GM19397 (cell line): Measurements from ENCODE around the gene WNT9B.

Experiments used
- ATAC-seq: cut with Tn5 transposase; IDR thresholded peaks from one replicate; pipeline ENCODE4 v1.9.1; 2021; ENCODE audit warnings: mild to moderate bottlenecking, moderate library complexity; ENCODE audit not compliant: unreplicated experiment

WNT9B gene, protein sequence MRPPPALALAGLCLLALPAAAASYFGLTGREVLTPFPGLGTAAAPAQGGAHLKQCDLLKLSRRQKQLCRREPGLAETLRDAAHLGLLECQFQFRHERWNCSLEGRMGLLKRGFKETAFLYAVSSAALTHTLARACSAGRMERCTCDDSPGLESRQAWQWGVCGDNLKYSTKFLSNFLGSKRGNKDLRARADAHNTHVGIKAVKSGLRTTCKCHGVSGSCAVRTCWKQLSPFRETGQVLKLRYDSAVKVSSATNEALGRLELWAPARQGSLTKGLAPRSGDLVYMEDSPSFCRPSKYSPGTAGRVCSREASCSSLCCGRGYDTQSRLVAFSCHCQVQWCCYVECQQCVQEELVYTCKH

GRCh38 chr17:46851029-46851741 lies at the start of gene WNT9B:
Gene WNT9B, plus strand, starts transcription at chr17:46851583. Its CDS starts 56 bp downstream, at chr17:46851639.
- ATAC-seq: no peak

GRCh38 chr17:46802800-46803199 lies 48.6 kb upstream of the WNT9B start:
- ATAC-seq: no peak

- ATAC-seq: no peak
Measured at GRCh38 chr17:46803544-46803943, 47.8 kb upstream of the WNT9B start.

DNA sequence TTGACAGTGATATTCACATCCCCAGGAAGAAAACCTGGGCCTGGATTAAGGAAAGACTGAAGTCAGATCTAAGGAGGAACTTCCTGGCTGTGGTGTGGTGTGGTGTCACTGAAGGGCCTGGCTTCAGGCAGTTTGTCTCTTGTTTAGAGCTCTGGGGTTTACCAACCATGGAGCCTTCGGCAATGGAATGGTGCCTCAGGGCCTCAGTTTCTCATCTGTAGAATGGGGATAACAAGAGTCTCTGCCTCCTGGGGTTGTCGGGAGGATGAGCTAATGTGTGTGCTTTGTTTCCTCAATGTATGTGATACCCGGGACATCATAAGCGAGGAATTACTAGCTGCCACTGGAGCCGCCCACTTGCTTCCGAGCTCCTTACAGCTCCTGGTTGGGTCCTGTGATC lies 45.6 kb upstream of the WNT9B start:
- no peak for ATAC-seq

- ATAC-seq: no peak
Measured at GRCh38 chr17:46809110-46809571, 42.2 kb upstream of the WNT9B start.

DNA sequence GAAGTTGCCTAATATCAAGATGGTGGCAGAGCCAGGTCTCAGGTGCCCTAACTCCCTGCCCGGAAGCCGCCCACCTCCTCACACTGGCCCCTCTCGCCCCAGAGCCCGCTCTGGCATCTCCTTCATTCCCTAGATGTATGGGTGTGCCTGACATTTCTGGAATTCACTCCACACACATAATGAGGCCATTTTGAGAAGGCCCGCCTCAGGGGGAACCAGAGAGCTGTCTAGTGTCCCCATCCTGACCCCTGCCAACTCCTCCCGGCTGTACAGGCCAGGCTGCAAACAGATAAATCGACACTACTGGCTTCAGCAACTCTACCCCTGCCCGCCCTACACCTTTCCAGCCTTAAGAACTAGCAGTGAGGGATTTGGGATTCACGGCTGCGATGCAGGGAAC lies 40.5 kb upstream of the WNT9B start:
- ATAC-seq: no peak

DNA sequence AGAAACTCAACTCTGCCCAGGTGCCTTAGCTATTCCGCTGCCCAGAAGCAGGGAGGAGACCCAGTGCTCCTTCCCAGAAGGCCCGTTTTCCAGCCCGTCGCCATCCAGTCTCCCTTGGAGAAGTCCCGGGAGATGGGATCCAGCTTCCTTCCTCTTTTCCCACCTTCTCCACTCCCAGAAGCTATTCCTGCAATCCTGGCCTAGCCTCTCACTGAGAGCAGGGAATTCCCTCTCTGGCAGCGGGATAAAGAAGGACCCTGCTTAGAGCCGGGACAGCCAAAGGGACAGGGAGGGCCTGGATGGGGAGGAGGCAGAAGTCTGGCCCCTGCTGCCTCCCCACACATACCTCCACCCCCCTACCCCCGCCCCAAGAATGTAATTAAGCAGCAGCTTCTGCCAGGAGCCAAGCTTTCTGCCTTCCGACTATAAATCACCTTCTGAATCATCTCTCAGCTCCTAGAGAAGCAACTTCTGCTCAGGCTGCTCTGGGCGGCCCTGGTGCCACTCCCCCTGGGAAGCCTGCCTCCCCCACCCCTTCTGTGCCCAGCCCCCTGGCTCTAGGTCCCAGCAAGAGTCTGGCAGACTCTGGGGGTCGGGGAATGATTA lies 39.3 kb upstream of the WNT9B start:
- no peak for ATAC-seq

DNA sequence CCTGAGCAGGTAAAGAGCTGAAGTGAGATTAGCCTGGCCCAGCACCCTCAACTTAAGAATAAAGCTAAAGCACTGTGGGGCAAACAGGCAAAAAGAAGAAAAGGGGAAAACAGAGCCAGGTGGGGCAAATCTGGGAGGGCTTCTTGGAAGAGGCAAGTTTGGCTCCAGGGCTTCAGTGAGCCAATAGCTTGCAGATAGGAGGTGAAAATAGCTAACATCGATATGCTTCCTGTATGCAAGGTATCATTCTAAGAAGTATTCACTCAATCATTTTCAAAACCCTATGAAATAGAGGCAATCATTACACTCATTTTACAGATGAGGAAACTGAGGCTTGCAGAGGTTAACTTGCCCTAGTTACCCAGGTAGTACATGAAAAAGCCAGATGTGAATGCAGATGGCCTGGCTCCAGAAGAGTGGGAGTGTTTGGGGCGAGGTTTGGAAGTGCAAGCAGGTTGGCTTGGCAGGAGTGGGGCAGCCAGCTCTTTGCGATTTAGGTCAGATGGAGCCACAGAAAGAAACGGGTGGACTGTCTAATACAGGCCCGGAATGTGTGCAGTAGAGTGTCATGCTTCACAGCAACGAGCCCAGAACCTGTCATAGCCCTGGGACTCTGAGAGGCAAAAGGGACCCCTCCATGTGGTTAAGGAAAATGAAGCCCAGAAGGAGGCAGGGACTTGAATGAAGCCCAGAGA lies 38.6 kb upstream of the WNT9B start:
- ATAC-seq: no peak

- no peak for ATAC-seq
Measured at GRCh38 chr17:46813920-46814319, 37.5 kb upstream of the WNT9B start.

DNA sequence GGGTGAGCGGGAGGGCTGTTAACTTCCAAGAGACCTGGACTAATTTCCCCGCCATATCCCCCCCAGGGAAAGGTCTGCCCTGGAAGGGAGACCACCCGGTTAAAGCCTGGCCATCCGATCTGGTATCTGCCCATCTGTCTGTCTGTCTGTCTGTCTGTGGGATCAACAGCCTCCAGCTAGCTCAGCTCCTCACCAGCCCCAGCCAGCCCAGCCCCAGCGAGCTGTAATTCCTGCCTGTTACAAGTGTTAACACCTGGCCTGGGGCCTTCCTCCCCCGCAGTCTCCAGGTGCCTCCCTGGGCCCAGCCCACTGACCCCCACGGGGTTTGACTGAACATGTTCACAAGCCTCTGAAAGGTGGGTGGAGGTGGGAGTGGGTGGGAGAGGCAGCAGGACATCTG lies 36.9 kb upstream of the WNT9B start:
- ATAC-seq: no peak

DNA sequence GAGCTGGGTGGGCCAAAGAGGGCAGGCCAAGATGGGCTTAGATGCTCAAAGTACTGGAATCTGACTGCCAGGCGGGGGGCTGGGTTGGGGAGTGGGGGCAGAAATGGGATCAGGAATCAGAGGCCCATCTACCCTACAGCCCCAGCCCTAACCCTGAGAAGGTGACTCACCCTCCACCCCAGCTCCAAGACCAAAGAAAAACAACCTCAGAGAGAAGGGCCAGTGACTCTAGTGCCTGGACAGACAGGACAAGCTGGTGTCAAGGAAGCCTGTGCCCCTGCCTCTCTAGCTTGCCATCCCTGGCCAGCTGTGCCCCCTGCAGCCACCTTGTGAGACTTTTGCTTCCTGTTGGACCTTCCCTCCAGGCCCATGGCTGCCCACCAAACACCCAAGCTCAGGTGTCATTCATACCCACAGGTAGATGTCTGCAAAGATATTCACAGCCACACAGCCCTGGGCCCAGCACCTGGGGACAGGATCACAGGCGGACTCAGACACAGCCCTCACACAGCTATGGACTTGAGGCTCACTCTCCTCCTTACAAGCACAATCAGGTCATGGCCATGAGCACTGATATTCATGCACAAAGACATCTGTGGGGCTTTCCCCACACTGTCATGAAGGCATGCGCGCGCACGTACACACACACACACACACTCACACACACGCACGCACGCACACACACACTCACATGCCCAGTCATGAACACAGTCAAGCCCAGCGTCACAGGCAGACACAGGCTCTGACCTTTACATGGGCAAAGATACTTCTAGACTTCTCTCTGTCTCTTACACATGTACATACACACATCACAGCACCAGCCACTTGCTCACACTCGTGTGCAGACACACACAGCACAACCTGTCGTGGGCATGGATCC lies 35.7 kb upstream of the WNT9B start:
- no peak for ATAC-seq

DNA sequence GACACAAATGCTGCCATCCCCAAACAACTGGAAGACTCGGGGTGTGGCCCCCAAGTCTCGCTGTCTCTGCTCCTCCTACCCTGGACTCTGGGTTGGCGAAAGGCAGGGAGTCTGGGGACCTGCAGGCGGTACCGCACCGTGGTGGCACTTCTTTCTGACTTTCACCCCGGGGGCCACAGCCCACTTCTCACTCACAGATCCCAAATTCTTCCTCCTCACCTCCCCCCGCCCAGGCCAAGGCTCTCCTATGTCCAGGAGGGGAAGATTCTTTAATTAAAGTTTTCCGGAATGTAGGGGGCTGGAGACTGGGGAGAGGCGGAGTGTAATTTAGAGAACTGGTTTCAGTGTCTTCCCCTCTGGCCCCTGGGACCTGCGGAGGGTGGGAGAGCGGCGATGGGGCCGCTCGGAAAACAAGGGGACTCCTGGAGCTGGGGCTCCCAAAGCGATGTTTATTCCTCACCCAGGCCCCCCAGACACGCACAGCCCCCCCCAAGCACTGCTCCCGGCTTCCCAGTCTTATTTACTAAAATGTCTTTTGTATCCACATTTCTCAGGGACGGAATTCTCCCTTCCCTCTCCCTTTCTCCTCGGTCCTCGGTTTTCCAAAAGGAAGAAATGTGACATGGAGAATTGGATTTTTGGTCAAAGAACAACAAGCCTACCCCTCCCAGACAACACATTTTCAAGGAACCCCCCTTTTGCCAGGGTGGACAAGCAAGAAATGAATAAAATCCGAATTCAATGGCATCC lies 34.1 kb upstream of the WNT9B start:
- ATAC-seq: no peak

DNA sequence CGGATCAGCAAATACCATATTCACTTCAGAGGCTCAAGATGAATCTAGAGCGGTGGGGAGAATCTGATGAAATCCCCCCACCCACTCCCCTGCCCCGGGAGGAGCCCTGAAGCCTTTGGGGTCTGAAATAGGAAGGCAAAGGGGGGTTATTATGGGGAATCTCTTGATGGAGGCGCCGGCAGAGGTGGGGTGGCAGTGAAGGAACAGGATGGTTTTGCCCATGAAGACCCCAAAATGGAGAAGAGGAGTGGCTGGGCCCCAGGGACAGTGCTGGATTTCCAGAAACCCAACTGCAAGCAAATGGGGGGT lies 33.5 kb upstream of the WNT9B start:
- no peak for ATAC-seq

- no peak for ATAC-seq
Measured at GRCh38 chr17:46818316-46818928, 33.0 kb upstream of the WNT9B start, which contains the start of gene WNT3. Gene WNT3, minus strand, starts transcription at chr17:46818692. Its CDS starts 95 bp downstream, at chr17:46818597.

- ATAC-seq: no peak
Measured at GRCh38 chr17:46818929-46819859, 32.2 kb upstream of the WNT9B start.

DNA sequence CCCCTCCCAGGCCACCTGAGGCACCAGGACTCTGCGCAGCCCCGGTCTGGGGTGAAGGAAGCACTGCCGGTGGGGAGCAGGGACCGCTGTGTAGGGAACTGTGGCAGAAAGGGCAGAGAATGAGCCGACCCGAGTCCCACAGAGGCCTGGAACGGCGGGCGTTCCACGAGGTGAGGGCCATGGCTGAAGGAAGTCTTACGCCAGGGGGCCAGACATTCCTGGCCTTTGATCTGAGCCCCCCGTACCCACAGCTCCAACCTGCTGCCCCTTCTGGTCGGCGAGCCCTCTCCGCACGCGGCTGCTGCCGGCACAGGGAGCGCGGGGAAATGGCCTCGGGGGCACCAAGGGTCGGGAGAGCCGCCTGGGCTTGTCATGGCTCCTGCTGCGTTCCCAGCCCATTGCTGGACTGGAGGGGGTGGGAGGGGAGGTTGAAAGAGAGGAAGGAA lies 31.5 kb upstream of the WNT9B start:
- ATAC-seq: no peak

- no peak for ATAC-seq
Measured at GRCh38 chr17:46820592-46821450, 30.6 kb upstream of the WNT9B start.
